K562 (cell line): ENCODE data around the gene TSC1. TPM values are rescaled to one million over a fixed set of nuclear protein-coding genes. Genes with fewer than 3 reads are reported as not detected.

Source experiments
- CUX1 ChIP-seq: fragments of 200-800 bp; sonication (Bioruptor generic); IDR thresholded peaks from 2 replicates; pipeline ENCODE4 v1.6.1; 2016; ENCODE audit warnings: missing genetic modification characterization, missing compliant biosample characterization
- GATA2 ChIP-seq: sonication (generic); formaldehyde crosslinking; IDR thresholded peaks from 2 replicates; pipeline ENCODE4 v1.4.0; 2020; ENCODE audit warnings: mild to moderate bottlenecking, missing genetic modification reagents
- HIVEP1 ChIP-seq: fragments of 250-450 bp; sonication (Bioruptor Pico); IDR thresholded peaks from 2 replicates; pipeline ENCODE4 v1.4.0; 2020; ENCODE audit warnings: mild to moderate bottlenecking
- IFI16 ChIP-seq: fragments of 250-450 bp; sonication (Bioruptor Pico); IDR thresholded peaks from 2 replicates; pipeline ENCODE4 v2.1.2; 2022; ENCODE audit warnings: mild to moderate bottlenecking, inconsistent platforms
- ILK ChIP-seq: fragments of 450-650 bp; IDR thresholded peaks from 2 replicates; pipeline ENCODE4 v1.6.1; 2016; ENCODE audit warnings: missing genetic modification characterization, low read depth, mild to moderate bottlenecking, missing compliant biosample characterization, moderate library complexity, borderline replicate concordance
- NCOA1 ChIP-seq: fragments of 450-650 bp; IDR thresholded peaks from 2 replicates; pipeline ENCODE4 v1.6.1; 2016; ENCODE audit warnings: low read depth
- NCOA2 ChIP-seq, 2 experiments: fragments of 450-650 bp; IDR thresholded peaks; 2 replicates each; pipeline ENCODE4 v1.6.1; 2018; ENCODE audit warnings: mild to moderate bottlenecking in 2 of 2, moderate library complexity in 1 of 2; ENCODE audit not compliant: partially characterized antibody in 2 of 2
- PTBP1 ChIP-seq: fragments of 200-400 bp; formaldehyde crosslinking; IDR thresholded peaks from 2 replicates; pipeline ENCODE4 v1.6.1; 2017; ENCODE audit warnings: low read depth, low read length
- SAFB2 ChIP-seq: fragments of 200-400 bp; formaldehyde crosslinking; IDR thresholded peaks from 2 replicates; pipeline ENCODE4 v1.6.1; 2018; ENCODE audit warnings: borderline replicate concordance, low read length, low read depth, moderate library complexity; ENCODE audit not compliant: severe bottlenecking
- STAT5A ChIP-seq: IDR thresholded peaks from 2 replicates; pipeline ENCODE4 v1.6.1; 2012; ENCODE audit warnings: low read length, inconsistent platforms, borderline replicate concordance
- TBL1XR1 ChIP-seq, 2 experiments: IDR thresholded peaks; 2 replicates each; pipeline ENCODE4 v1.6.1; 2012; ENCODE audit warnings: improper control_type of control experiment in 2 of 2, low read length in 2 of 2, mild to moderate bottlenecking in 1 of 2
- TGIF2 ChIP-seq: sonication (generic); formaldehyde crosslinking; IDR thresholded peaks from 2 replicates; pipeline ENCODE4 v1.8.1; 2022; ENCODE audit warnings: mild to moderate bottlenecking, missing genetic modification reagents, moderate library complexity
- ZNF280B ChIP-seq: fragments of 250-450 bp; sonication (Bioruptor Pico); IDR thresholded peaks from 2 replicates; pipeline ENCODE4 v1.5.1; 2021; ENCODE audit warnings: mild to moderate bottlenecking
- ZNF3 ChIP-seq: fragments of 250-450 bp; sonication (Bioruptor Pico); IDR thresholded peaks from 2 replicates; pipeline ENCODE4 v1.5.0; 2021; ENCODE audit warnings: mild to moderate bottlenecking, moderate library complexity
- ZNF696 ChIP-seq: fragments of 250-450 bp; sonication (Bioruptor Pico); conservative IDR thresholded peaks from 2 replicates; pipeline ENCODE4 v1.4.0; 2020; ENCODE audit warnings: mild to moderate bottlenecking, moderate library complexity
- polyA plus RNA-seq, 8 experiments: library from polyadenylated mRNA; depleted of rRNA in 4 of 8; stranded (reverse) in 5 of 8; unstranded in 3 of 8; fragments of >200 nt; fragmentation: Nextera tagmentation in 2 of 8; fragmentation: Illumina TruSeq in 1 of 8; extraction: Ambion mirVana in 2 of 8; extraction: Trizol in 1 of 8; gene quantifications; 2 replicates each; pipeline versions ENCODE4 v1.2.1 to v1.2.3, GENCODE V29; 2011 to 2014; ENCODE audit warnings: inconsistent platforms in 1 of 8, missing spikeins in 1 of 8
- total RNA-seq, 7 experiments: library from RNA; depleted of rRNA in 6 of 7; stranded (reverse); fragments of >200 nt in 6 of 7; fragmentation: Illumina TruSeq in 2 of 7; extraction: Trizol in 2 of 7; gene quantifications; 2 replicates each; pipeline versions ENCODE4 v1.2.1 to v1.2.3, GENCODE V29; 2011 to 2021; ENCODE audit warnings: low replicate concordance in 1 of 7
- TF ChIP-seq, protein P1 (sequence below): sonication (generic); formaldehyde crosslinking; IDR thresholded peaks from 2 replicates; pipeline ENCODE4 v1.9.0; 2022; ENCODE audit warnings: mild to moderate bottlenecking, missing genetic modification reagents
- TF ChIP-seq, protein P2 (sequence below): fragments of 250-450 bp; sonication (Bioruptor Pico); IDR thresholded peaks from 2 replicates; pipeline ENCODE4 v1.6.1; 2021; ENCODE audit warnings: mild to moderate bottlenecking
- TF ChIP-seq, protein P3 (sequence below): fragments of 450-650 bp; formaldehyde crosslinking; IDR thresholded peaks from 2 replicates; pipeline ENCODE4 v1.4.0; 2022; ENCODE audit warnings: missing genetic modification characterization

The TSC1 gene
- total and polyA plus RNA-seq, 9 of the 15 experiments (the other 6 are each of a cell fraction or from before 2014, with no cell fraction given): 6.9 to 37.6 (median 18.6) TPM

GRCh38 chr9:132978112-132978450, 33.7 kb upstream of the TSC1 start (continued):
- TF ChIP-seq, protein P1, sequence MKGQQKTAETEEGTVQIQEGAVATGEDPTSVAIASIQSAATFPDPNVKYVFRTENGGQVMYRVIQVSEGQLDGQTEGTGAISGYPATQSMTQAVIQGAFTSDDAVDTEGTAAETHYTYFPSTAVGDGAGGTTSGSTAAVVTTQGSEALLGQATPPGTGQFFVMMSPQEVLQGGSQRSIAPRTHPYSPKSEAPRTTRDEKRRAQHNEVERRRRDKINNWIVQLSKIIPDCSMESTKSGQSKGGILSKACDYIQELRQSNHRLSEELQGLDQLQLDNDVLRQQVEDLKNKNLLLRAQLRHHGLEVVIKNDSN: no peak
- TF ChIP-seq TGIF2 (CRISPR knock-in tag) (no peak), GATA2 (CRISPR knock-in tag) (no peak), ZNF696 (CRISPR knock-in tag) (no peak), ZNF280B (CRISPR knock-in tag) (no peak), SAFB2 (no peak), ILK (tag) (no peak), NCOA1 (peak; percentile 46; the same call in 1 of the 2 replicates), PTBP1 (no peak), HIVEP1 (no peak), ZNF3 (CRISPR knock-in tag) (no peak), STAT5A (no peak; the same call in 1 of the 2 replicates), IFI16 (CRISPR knock-in tag) (no peak), TBL1XR1 (IDR thresholded peaks at IDR 0.05; ENCODE audit: low read length in 2 of 2) (no peak), NCOA2 (IDR thresholded peaks at IDR 0.05; ENCODE audit: partially characterized antibody in 2 of 2) (no peak), CUX1 (CRISPR knock-in tag) (no peak)
- TF ChIP-seq, protein P2, sequence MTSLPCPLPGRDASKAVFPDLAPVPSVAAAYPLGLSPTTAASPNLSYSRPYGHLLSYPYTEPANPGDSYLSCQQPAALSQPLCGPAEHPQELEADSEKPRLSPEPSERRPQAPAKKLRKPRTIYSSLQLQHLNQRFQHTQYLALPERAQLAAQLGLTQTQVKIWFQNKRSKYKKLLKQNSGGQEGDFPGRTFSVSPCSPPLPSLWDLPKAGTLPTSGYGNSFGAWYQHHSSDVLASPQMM (CRISPR knock-in tag): no peak
- TF ChIP-seq, protein P3, sequence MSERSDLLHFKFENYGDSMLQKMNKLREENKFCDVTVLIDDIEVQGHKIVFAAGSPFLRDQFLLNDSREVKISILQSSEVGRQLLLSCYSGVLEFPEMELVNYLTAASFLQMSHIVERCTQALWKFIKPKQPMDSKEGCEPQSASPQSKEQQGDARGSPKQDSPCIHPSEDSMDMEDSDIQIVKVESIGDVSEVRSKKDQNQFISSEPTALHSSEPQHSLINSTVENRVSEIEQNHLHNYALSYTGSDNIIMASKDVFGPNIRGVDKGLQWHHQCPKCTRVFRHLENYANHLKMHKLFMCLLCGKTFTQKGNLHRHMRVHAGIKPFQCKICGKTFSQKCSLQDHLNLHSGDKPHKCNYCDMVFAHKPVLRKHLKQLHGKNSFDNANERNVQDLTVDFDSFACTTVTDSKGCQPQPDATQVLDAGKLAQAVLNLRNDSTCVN (CRISPR knock-in tag): peak; percentile 93
